ENCODE results near the gene METTL23.

DNA sequence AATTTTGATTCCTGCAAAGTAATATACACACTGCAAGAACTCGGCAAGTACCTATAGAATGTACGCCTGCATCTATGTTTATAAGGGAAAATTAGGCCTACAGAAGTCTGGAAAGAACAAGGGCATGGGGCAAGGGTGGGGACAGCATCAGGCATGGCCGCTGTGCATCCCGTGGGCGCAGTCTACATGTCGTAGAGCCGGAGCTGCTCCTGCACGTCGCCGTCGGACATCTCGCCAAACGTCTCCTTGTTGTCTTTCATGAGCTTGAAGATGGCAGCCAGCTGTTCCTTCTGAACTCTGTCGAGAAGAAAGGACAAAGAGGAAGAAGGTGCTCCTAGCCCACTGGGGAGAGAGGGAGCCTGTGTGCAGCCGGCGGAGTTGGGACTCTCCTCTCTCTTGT is 49.2 kb upstream of the METTL23 start:
- TF ChIP-seq CTCF (optimal IDR thresholded peaks at IDR 0.05 in 1 of 3, IDR thresholded peaks at IDR 0.05 in 1 of 3, conservative IDR thresholded peaks at IDR 0.05 in 1 of 3; ENCODE audit: extremely low read depth in 1 of 3, insufficient read depth in 2 of 3, low read length in 3 of 3) (no peak), EZH2 (IDR thresholded peaks at IDR 0.05; ENCODE audit: low read length) (no peak)
